H1 (cell line): Measurements from ENCODE around the gene HTR3A.

Experiments used
- POLR2A ChIP-seq, 2 experiments: IDR thresholded peaks; 1 replicate in 1 of 2; 2 replicates in 1 of 2; pipeline ENCODE4 v1.6.1; 2011; ENCODE audit warnings: low read depth in 2 of 2, low read length in 2 of 2, mild to moderate bottlenecking in 2 of 2; ENCODE audit errors: control extremely low read depth in 1 of 2
- POLR2AphosphoS5 ChIP-seq: IDR thresholded peaks from 2 replicates; pipeline ENCODE4 v1.6.1; 2011; ENCODE audit warnings: low read depth, low read length
- TF ChIP-seq, protein P1 (sequence below), 3 experiments: IDR thresholded peaks; 1 replicate in 2 of 3; 2 replicates in 1 of 3; pipeline versions ENCODE4 v1.5.1 to v1.6.1; 2011; ENCODE audit warnings: low read length in 3 of 3, mild to moderate bottlenecking in 3 of 3, inconsistent platforms in 2 of 3, low read depth in 1 of 3, moderate library complexity in 1 of 3; ENCODE audit not compliant: insufficient read depth in 1 of 3; ENCODE audit errors: control extremely low read depth in 1 of 3
- TF ChIP-seq, protein P2 (sequence below): IDR thresholded peaks from 2 replicates; pipeline ENCODE4 v1.6.1; 2012; ENCODE audit warnings: inconsistent platforms

DNA sequence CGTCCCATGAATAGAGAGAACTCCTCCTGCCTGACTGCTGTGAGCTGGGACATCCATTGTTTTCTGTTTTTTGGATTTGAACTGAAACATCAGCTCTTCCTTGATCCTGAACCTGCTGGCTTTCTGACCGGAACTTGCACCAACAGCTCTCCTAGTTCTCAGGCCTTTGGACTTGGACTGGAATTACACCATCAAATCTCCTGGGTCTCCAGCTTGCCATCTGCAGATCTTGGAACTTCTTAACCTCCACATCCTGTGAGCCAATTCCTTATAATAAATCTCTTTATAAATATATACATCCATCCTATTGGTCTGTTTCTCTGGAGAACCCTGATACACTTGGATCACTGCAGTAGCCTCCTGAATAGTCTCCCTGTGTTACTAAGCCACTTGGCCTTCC lies 42.1 kb downstream of the HTR3A start:
- no peak for TF ChIP-seq POLR2A (IDR thresholded peaks at IDR 0.05; ENCODE audit: control extremely low read depth in 1 of 2, low read depth in 2 of 2, low read length in 2 of 2)
- TF ChIP-seq, protein P1, sequence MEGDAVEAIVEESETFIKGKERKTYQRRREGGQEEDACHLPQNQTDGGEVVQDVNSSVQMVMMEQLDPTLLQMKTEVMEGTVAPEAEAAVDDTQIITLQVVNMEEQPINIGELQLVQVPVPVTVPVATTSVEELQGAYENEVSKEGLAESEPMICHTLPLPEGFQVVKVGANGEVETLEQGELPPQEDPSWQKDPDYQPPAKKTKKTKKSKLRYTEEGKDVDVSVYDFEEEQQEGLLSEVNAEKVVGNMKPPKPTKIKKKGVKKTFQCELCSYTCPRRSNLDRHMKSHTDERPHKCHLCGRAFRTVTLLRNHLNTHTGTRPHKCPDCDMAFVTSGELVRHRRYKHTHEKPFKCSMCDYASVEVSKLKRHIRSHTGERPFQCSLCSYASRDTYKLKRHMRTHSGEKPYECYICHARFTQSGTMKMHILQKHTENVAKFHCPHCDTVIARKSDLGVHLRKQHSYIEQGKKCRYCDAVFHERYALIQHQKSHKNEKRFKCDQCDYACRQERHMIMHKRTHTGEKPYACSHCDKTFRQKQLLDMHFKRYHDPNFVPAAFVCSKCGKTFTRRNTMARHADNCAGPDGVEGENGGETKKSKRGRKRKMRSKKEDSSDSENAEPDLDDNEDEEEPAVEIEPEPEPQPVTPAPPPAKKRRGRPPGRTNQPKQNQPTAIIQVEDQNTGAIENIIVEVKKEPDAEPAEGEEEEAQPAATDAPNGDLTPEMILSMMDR (IDR thresholded peaks at IDR 0.05; ENCODE audit: control extremely low read depth in 1 of 3, insufficient read depth in 1 of 3, low read depth in 1 of 3, low read length in 3 of 3) = no peak
- no peak for TF ChIP-seq POLR2AphosphoS5
- TF ChIP-seq, protein P2, sequence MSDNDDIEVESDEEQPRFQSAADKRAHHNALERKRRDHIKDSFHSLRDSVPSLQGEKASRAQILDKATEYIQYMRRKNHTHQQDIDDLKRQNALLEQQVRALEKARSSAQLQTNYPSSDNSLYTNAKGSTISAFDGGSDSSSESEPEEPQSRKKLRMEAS = no peak
